ENCODE results near the gene DHPS. TPM values are rescaled to one million over a fixed set of nuclear protein-coding genes. Genes with fewer than 3 reads are reported as not detected.
A peak's percentile ranks its signal among the peaks of the same experiment; 100 is the strongest.

DHPS gene
- total RNA-seq, 1 donor from 2014 or later: 106 TPM

DNA sequence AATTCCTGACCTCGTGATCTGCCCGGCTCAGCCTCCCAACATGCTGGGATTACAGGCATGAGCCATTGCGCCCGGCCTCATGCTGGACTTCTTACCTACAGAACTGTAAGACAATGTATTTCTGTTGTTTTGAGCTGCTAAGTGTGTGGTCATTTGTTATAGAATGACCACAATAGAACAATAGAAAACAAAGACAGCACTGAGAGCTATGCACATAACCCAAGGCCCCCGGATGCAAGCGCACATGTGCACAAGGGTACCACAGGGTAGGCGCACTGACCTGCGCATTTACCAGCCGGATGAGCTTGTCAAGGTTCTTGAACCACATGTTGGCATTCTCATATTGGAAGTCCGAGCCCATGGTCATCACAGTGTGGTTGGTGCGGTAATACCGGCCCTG is 20.7 kb downstream of the DHPS start:
- no peak for DNase-seq (ENCODE audit: low spot score, unreplicated experiment)
- no peaks in the 10 kb centered on the region for H3K27me3 Mint-ChIP-seq
- TF ChIP-seq, protein P1, sequence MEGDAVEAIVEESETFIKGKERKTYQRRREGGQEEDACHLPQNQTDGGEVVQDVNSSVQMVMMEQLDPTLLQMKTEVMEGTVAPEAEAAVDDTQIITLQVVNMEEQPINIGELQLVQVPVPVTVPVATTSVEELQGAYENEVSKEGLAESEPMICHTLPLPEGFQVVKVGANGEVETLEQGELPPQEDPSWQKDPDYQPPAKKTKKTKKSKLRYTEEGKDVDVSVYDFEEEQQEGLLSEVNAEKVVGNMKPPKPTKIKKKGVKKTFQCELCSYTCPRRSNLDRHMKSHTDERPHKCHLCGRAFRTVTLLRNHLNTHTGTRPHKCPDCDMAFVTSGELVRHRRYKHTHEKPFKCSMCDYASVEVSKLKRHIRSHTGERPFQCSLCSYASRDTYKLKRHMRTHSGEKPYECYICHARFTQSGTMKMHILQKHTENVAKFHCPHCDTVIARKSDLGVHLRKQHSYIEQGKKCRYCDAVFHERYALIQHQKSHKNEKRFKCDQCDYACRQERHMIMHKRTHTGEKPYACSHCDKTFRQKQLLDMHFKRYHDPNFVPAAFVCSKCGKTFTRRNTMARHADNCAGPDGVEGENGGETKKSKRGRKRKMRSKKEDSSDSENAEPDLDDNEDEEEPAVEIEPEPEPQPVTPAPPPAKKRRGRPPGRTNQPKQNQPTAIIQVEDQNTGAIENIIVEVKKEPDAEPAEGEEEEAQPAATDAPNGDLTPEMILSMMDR (IDR thresholded peaks at IDR 0.05; ENCODE audit: unreplicated experiment): no peak
- H3K4me3 Mint-ChIP-seq (ENCODE audit: low read depth): no peak overlapping the region
- no peak overlapping the region for H3K27ac Mint-ChIP-seq
- H3K9me3 Mint-ChIP-seq (ENCODE audit: low read depth): no peaks in the 10 kb centered on the region
- H3K4me1 Mint-ChIP-seq (ENCODE audit: low read depth): peaks cover 3% of the 10 kb centered on the region
- H3K36me3 Mint-ChIP-seq (ENCODE audit: insufficient read depth): peaks cover 12% of the 10 kb centered on the region

DNA sequence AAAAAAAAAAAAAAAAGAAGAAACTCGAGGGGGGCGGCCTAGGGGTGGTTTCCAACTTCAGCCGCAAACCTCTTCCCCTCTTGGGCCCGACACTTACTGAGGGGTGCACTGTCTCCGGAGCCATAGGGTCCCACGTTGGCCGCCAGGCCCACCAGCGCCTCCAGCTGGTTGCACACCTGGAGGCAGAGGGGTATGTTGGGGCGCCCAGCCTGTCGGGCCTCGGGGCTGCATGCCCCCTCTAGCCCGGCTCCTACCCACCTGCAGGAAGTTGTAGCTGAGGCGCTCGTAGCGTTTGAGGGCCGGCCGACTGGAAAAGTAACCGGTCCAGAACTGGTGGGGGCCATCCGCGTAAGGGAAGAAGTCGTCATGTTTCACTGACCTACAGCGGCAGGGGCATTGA is 23.7 kb downstream of the DHPS start:
- TF ChIP-seq, protein P1 (IDR thresholded peaks at IDR 0.05; ENCODE audit: unreplicated experiment): no peak
- Mint-ChIP-seq H3K27me3 (no peaks in the 10 kb centered on the region), H3K4me1 (ENCODE audit: low read depth) (no peaks in the 10 kb centered on the region), H3K9me3 (ENCODE audit: low read depth) (no peaks in the 10 kb centered on the region), H3K4me3 (ENCODE audit: low read depth) (no peak overlapping the region), H3K36me3 (ENCODE audit: insufficient read depth) (peaks cover 18% of the 10 kb centered on the region), H3K27ac (no peak overlapping the region)
- no peak for DNase-seq (ENCODE audit: low spot score, unreplicated experiment)

DNA sequence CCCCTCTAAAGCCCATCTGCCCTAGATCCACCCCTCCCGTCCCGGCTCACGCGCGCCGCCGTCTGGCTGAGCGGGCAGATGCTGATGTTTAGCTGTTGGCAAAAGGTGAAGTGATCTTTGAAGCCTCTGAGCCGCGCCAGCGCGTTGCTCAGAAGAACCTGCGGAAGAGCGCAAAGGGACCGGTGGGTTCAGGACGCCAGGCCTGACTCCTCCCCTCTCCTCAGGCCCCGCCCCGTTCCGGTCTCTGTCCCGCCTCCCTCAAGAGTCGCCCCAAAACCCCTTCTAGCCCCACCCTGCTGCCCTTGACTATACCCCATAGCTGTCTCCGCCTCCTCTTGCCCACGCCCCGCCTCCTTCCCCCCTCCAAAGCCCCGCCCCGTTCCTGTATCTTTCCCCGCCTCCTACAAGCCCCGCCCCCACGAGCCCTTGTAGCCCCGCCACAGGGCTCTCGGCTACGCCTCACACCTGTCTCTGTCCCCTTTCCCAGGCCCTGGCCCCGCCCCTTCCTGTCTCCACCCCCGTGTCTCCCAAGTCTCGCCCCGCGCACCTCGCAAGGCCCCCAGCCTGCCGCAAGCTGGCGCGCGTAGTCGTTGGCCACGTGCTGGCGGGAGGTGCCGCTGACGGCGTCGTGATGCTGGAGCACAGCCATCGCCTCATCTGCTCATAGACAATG is 24.6 kb downstream of the DHPS start:
- no peak overlapping the region for H3K27ac Mint-ChIP-seq
- H3K4me3 Mint-ChIP-seq (ENCODE audit: low read depth): no peak overlapping the region

DNA sequence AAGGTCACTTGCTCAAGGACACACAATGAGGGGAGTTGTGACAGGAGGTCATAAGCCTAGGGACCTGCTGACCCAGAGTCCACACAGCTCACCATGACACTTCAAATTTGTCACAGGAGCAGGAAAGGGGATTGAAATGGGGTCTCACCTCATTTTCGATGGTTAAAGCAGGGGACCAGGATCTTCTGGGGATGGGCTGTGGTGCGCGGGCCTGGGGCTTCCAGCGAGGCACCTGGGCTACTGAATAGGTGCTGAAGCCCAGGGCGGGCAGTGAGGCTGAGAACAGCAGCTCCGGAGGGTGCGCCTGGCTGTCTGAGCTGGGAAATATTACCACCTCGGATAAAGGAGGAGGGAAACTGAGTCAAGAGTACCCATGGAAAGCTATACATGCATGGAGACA is 26.1 kb downstream of the DHPS start:
- DNase-seq (ENCODE audit: low spot score, unreplicated experiment): no peak
- Mint-ChIP-seq H3K4me3 (ENCODE audit: low read depth) (no peak overlapping the region), H3K36me3 (ENCODE audit: insufficient read depth) (peaks cover 16% of the 10 kb centered on the region), H3K4me1 (ENCODE audit: low read depth) (no peaks in the 10 kb centered on the region), H3K27me3 (no peaks in the 10 kb centered on the region), H3K27ac (peak overlapping the region; percentile 36), H3K9me3 (ENCODE audit: low read depth) (no peaks in the 10 kb centered on the region)
- TF ChIP-seq, protein P1 (IDR thresholded peaks at IDR 0.05; ENCODE audit: unreplicated experiment): no peak

More for the DNA sequence above, 24.6 kb downstream of the DHPS start:
- Mint-ChIP-seq H3K27me3 (no peaks in the 10 kb centered on the region), H3K36me3 (ENCODE audit: insufficient read depth) (peaks cover 17% of the 10 kb centered on the region), H3K4me1 (ENCODE audit: low read depth) (no peaks in the 10 kb centered on the region), H3K9me3 (ENCODE audit: low read depth) (no peaks in the 10 kb centered on the region)
- TF ChIP-seq, protein P1 (IDR thresholded peaks at IDR 0.05; ENCODE audit: unreplicated experiment): no peak
- no peak for DNase-seq (ENCODE audit: low spot score, unreplicated experiment)

DNA sequence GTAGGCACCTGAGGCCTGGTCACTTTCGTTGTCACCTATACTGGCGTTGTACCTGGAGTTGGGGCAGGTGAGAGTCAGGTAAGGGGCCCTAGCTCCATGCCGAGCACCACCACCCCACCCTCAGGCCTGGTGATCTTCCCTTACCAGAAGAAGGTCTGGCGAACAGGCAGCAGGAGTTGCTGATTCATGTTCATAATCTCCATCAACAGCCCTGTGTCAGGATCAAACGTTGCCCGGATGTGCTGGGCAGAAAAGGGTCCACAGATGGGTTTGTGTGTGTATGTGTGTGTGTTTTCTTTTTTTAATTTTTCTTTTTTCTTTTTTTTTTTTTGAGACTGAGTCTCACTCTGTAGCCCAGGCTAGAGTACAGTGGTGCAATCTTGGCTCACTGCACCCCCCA is 29.5 kb downstream of the DHPS start:
- Mint-ChIP-seq H3K4me1 (ENCODE audit: low read depth) (no peaks in the 10 kb centered on the region), H3K36me3 (ENCODE audit: insufficient read depth) (peaks cover 21% of the 10 kb centered on the region), H3K27ac (no peak overlapping the region), H3K27me3 (no peaks in the 10 kb centered on the region), H3K4me3 (ENCODE audit: low read depth) (no peak overlapping the region), H3K9me3 (ENCODE audit: low read depth) (no peaks in the 10 kb centered on the region)
- TF ChIP-seq, protein P1 (IDR thresholded peaks at IDR 0.05; ENCODE audit: unreplicated experiment): no peak
- DNase-seq (ENCODE audit: low spot score, unreplicated experiment): no peak

Measured in progenitor cell of endocrine pancreas (in vitro differentiated cells).